Measurements from ENCODE around the gene HFE.
"Not testable (repeated sequence)": the region's sequence is repeated elsewhere in the genome, so short reads cannot be mapped to it uniquely, and the experiment has no call there.

HFE gene

DNA sequence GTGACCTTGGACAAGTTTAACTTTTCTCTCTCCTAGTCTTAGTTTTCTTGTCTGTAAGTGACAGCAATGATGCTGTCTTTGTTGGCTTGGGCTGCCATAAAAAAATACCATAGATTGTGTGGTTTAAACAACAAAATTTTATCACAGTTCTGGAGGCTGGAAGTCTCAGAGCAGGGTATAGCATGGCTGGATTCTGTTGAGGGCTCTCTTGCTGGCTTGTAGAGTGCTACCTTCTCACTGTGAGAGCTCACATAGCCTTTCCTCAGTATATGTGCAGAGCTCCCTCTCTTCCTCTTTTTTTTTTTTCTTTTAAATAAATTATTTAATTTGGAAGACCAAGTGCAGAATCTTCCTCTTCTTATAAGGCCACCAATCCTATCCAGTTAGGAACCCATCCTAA lies 26.3 kb downstream of the HFE start:
- DNase-seq (ENCODE audit: low read depth, low spot score) = no peak
- no peaks in the 10 kb centered on the region for H3K36me3 ChIP-seq (ENCODE audit: control insufficient read depth, insufficient read depth, low read length)
- H3K27me3 ChIP-seq (ENCODE audit: control insufficient read depth, insufficient read depth, low read length) = no peaks in the 10 kb centered on the region
- no peaks in the 10 kb centered on the region for H3K9me3 ChIP-seq (ENCODE audit: control insufficient read depth, insufficient read depth, low read length)
- H3K4me1 ChIP-seq (ENCODE audit: control insufficient read depth, insufficient read depth, low read length) = no peaks in the 10 kb centered on the region
- H3K27ac ChIP-seq (ENCODE audit: low read length) = no peak overlapping the region
- no peak overlapping the region for H3K4me3 ChIP-seq (ENCODE audit: low read length)

GRCh38 chr6:26115226-26115625 lies 28.0 kb downstream of the HFE start:
- no peaks in the 10 kb centered on the region for H3K9me3 ChIP-seq (ENCODE audit: control insufficient read depth, insufficient read depth, low read length)
- no CpG with 5 or more reads among the region's 5 CpGs for WGBS (ENCODE audit: insufficient coverage, insufficient read length)
- DNase-seq (ENCODE audit: low read depth, low spot score) = no peak
- no peak overlapping the region for H3K27ac ChIP-seq (ENCODE audit: low read length)
- no peaks in the 10 kb centered on the region for H3K36me3 ChIP-seq (ENCODE audit: control insufficient read depth, insufficient read depth, low read length)
- no peak overlapping the region for H3K4me3 ChIP-seq (ENCODE audit: low read length)
- H3K4me1 ChIP-seq (ENCODE audit: control insufficient read depth, insufficient read depth, low read length) = no peaks in the 10 kb centered on the region
- H3K27me3 ChIP-seq (ENCODE audit: control insufficient read depth, insufficient read depth, low read length) = no peaks in the 10 kb centered on the region

- no peak for DNase-seq (ENCODE audit: low read depth, low spot score)
- Histone ChIP-seq H3K27ac (ENCODE audit: low read length) (no peak overlapping the region), H3K4me1 (ENCODE audit: control insufficient read depth, insufficient read depth, low read length) (no peaks in the 10 kb centered on the region), H3K4me3 (ENCODE audit: low read length) (no peak overlapping the region), H3K36me3 (ENCODE audit: control insufficient read depth, insufficient read depth, low read length) (no peaks in the 10 kb centered on the region), H3K9me3 (ENCODE audit: control insufficient read depth, insufficient read depth, low read length) (no peaks in the 10 kb centered on the region), H3K27me3 (ENCODE audit: control insufficient read depth, insufficient read depth, low read length) (no peaks in the 10 kb centered on the region)
- no CpG with 5 or more reads among the region's 4 CpGs for WGBS (ENCODE audit: insufficient coverage, insufficient read length)
Observed at GRCh38 chr6:26116267-26116666, 29.0 kb downstream of the HFE start.

DNA sequence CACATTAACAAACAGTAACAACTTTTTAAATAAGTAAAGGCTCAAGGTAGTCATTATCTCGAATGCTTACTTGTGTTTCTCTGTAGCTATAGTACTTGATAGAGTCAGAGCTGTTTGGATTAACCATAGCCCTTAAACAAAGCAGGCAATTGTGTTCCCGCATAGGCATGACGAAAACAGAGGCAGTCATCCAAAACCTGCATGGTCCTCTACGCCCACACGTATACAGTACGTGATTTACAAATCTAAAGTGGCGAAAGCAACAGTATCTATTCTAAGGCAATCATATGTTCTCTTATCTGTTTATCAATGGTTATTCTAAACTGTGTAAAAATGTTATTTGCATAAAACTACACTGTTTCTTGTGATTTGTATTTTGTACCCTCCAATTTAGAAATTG lies 31.8 kb downstream of the HFE start:
- WGBS (ENCODE audit: insufficient coverage, insufficient read length) = no CpG with 5 or more reads among the region's 7 CpGs

DNA sequence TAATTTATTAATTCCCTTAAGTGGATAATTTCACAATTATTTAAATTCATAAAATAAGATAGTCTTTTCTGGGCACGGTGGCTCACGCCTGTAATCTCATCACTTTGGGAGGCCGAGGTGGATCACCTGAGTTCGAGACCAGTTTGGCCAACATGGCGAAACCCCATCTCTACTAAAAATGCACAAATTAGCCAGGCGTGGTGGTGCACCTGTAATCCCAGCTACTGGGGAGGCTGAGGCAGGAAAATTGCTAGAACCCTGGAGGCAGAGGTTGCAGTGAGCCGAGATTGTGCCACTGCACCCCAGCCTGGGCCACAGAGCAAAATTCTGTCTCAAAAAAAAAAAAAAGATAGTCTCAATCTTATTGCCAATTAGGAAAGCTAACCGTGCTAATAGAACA lies 32.9 kb downstream of the HFE start:
- H3K36me3 ChIP-seq (ENCODE audit: control insufficient read depth, insufficient read depth, low read length); H3K27me3 ChIP-seq (ENCODE audit: control insufficient read depth, insufficient read depth, low read length); DNase-seq (ENCODE audit: low read depth, low spot score); H3K27ac ChIP-seq (ENCODE audit: low read length); H3K4me1 ChIP-seq (ENCODE audit: control insufficient read depth, insufficient read depth, low read length); H3K4me3 ChIP-seq (ENCODE audit: low read length); H3K9me3 ChIP-seq (ENCODE audit: control insufficient read depth, insufficient read depth, low read length): not testable (repeated sequence)
- no CpG with 5 or more reads among the region's 8 CpGs for WGBS (ENCODE audit: insufficient coverage, insufficient read length)

More for the DNA sequence above, 31.8 kb downstream of the HFE start:
- Histone ChIP-seq H3K9me3 (ENCODE audit: control insufficient read depth, insufficient read depth, low read length) (no peaks in the 10 kb centered on the region), H3K4me3 (ENCODE audit: low read length) (no peak overlapping the region), H3K36me3 (ENCODE audit: control insufficient read depth, insufficient read depth, low read length) (no peaks in the 10 kb centered on the region), H3K27me3 (ENCODE audit: control insufficient read depth, insufficient read depth, low read length) (no peaks in the 10 kb centered on the region), H3K27ac (ENCODE audit: low read length) (no peak overlapping the region), H3K4me1 (ENCODE audit: control insufficient read depth, insufficient read depth, low read length) (no peaks in the 10 kb centered on the region)
- DNase-seq (ENCODE audit: low read depth, low spot score) = no peak

DNA sequence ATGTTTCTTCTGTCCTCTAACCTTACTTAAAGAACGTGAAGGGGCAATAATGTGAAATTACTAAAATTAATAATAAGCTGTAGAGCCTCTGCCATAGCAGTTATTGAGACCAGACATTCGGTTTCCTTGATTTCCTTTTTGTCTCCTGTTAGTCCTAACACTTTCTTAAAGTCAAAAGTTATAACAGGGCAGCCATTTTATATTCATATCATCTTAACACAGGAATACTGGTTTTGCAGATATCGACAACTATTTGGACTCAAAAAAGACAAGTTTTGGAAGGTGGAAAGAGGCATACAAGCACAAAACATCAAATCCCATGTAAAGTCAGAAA lies 33.5 kb downstream of the HFE start:
- H3K27me3 ChIP-seq (ENCODE audit: control insufficient read depth, insufficient read depth, low read length) = no peaks in the 10 kb centered on the region
- no CpG with 5 or more reads among the region's 3 CpGs for WGBS (ENCODE audit: insufficient coverage, insufficient read length)
- H3K9me3 ChIP-seq (ENCODE audit: control insufficient read depth, insufficient read depth, low read length) = no peaks in the 10 kb centered on the region
- no peaks in the 10 kb centered on the region for H3K36me3 ChIP-seq (ENCODE audit: control insufficient read depth, insufficient read depth, low read length)
- no peak overlapping the region for H3K27ac ChIP-seq (ENCODE audit: low read length)
- H3K4me3 ChIP-seq (ENCODE audit: low read length) = no peak overlapping the region
- no peak for DNase-seq (ENCODE audit: low read depth, low spot score)
- no peaks in the 10 kb centered on the region for H3K4me1 ChIP-seq (ENCODE audit: control insufficient read depth, insufficient read depth, low read length)

DNA sequence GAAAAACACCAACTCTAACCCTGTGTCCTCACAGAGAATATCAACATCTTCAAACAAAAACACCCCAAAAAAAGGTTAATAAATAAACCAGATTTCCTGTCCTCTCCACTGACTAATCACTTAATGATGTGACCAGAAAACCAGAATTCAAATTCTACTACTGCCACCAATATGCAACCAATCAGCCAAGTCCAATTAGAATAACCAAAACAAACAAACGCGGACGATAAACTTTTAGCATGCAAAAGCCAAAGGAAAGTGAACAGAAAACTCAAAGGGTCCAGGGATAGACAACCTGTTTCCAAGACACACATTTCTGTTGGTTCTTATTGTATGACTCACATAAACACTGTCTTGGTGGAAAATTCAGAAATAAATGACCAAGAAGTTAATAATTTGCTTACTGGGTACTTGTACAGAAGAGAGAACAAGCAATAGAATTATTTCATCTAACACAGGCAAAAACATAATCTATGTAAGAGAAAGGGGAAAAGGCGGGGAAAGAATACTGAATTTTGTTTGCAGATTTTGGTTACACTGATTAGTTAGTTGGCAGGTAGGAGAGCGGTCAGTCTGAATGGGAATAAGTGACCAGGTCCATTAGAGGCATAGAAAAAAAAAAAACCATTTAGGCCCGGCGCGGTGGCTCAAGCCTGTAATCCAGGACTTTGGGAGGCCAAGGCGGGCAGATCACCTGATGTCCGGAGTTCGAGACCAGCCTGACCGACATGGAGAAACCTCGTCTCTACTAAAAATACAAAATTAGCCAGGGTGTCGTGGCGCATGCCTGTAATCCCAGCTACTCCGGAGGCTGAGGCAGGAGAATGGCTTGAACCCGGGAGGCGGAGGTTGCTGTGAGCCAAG lies 34.1 kb downstream of the HFE start:
- WGBS (ENCODE audit: insufficient coverage, insufficient read length) = no CpG with 5 or more reads among the region's 18 CpGs
- no peak for DNase-seq (ENCODE audit: low read depth, low spot score)
- no peaks in the 10 kb centered on the region for H3K9me3 ChIP-seq (ENCODE audit: control insufficient read depth, insufficient read depth, low read length)
- H3K27ac ChIP-seq (ENCODE audit: low read length) = no peak overlapping the region
- no peaks in the 10 kb centered on the region for H3K27me3 ChIP-seq (ENCODE audit: control insufficient read depth, insufficient read depth, low read length)
- H3K4me1 ChIP-seq (ENCODE audit: control insufficient read depth, insufficient read depth, low read length) = no peaks in the 10 kb centered on the region
- no peak overlapping the region for H3K4me3 ChIP-seq (ENCODE audit: low read length)
- no peaks in the 10 kb centered on the region for H3K36me3 ChIP-seq (ENCODE audit: control insufficient read depth, insufficient read depth, low read length)

- Histone ChIP-seq H3K27ac (ENCODE audit: low read length) (no peak overlapping the region), H3K36me3 (ENCODE audit: control insufficient read depth, insufficient read depth, low read length) (no peaks in the 10 kb centered on the region), H3K4me1 (ENCODE audit: control insufficient read depth, insufficient read depth, low read length) (no peaks in the 10 kb centered on the region), H3K27me3 (ENCODE audit: control insufficient read depth, insufficient read depth, low read length) (no peaks in the 10 kb centered on the region), H3K9me3 (ENCODE audit: control insufficient read depth, insufficient read depth, low read length) (no peaks in the 10 kb centered on the region), H3K4me3 (ENCODE audit: low read length) (no peak overlapping the region)
- DNase-seq (ENCODE audit: low read depth, low spot score) = no peak
- no CpG with 5 or more reads among the region's 4 CpGs for WGBS (ENCODE audit: insufficient coverage, insufficient read length)
Observed at GRCh38 chr6:26122005-26122388, 34.8 kb downstream of the HFE start.

GRCh38 chr6:26122402-26122792 lies 35.2 kb downstream of the HFE start:
- no peak overlapping the region for H3K27ac ChIP-seq (ENCODE audit: low read length)
- no peaks in the 10 kb centered on the region for H3K9me3 ChIP-seq (ENCODE audit: control insufficient read depth, insufficient read depth, low read length)
- no CpG with 5 or more reads among the region's 6 CpGs for WGBS (ENCODE audit: insufficient coverage, insufficient read length)
- H3K4me1 ChIP-seq (ENCODE audit: control insufficient read depth, insufficient read depth, low read length) = no peaks in the 10 kb centered on the region
- no peak for DNase-seq (ENCODE audit: low read depth, low spot score)
- no peaks in the 10 kb centered on the region for H3K27me3 ChIP-seq (ENCODE audit: control insufficient read depth, insufficient read depth, low read length)
- H3K36me3 ChIP-seq (ENCODE audit: control insufficient read depth, insufficient read depth, low read length) = no peaks in the 10 kb centered on the region
- H3K4me3 ChIP-seq (ENCODE audit: low read length) = peak overlapping the region; percentile 52; the same call in 1 of the 2 replicates

GRCh38 chr6:26122793-26123674 lies 35.8 kb downstream of the HFE start:
- no peaks in the 10 kb centered on the region for H3K4me1 ChIP-seq (ENCODE audit: control insufficient read depth, insufficient read depth, low read length)
- peak overlapping the region; percentile 52 for H3K4me3 ChIP-seq (ENCODE audit: low read length)
- no peaks in the 10 kb centered on the region for H3K36me3 ChIP-seq (ENCODE audit: control insufficient read depth, insufficient read depth, low read length)
- H3K27ac ChIP-seq (ENCODE audit: low read length) = peak overlapping the region; percentile 3
- WGBS (ENCODE audit: insufficient coverage, insufficient read length) = no CpG with 5 or more reads among the region's 38 CpGs
- DNase-seq (ENCODE audit: low read depth, low spot score) = peak; percentile 97
- H3K27me3 ChIP-seq (ENCODE audit: control insufficient read depth, insufficient read depth, low read length) = no peaks in the 10 kb centered on the region
- H3K9me3 ChIP-seq (ENCODE audit: control insufficient read depth, insufficient read depth, low read length) = no peaks in the 10 kb centered on the region

- Histone ChIP-seq H3K27ac (ENCODE audit: low read length) (peak overlapping the region; percentile 3), H3K4me3 (ENCODE audit: low read length) (peak overlapping the region; percentile 52), H3K36me3 (ENCODE audit: control insufficient read depth, insufficient read depth, low read length) (no peaks in the 10 kb centered on the region), H3K27me3 (ENCODE audit: control insufficient read depth, insufficient read depth, low read length) (no peaks in the 10 kb centered on the region), H3K9me3 (ENCODE audit: control insufficient read depth, insufficient read depth, low read length) (no peaks in the 10 kb centered on the region), H3K4me1 (ENCODE audit: control insufficient read depth, insufficient read depth, low read length) (no peaks in the 10 kb centered on the region)
- WGBS (ENCODE audit: insufficient coverage, insufficient read length) = no CpG with 5 or more reads among the region's 16 CpGs
- DNase-seq (ENCODE audit: low read depth, low spot score) = no peak
Observed at GRCh38 chr6:26123675-26123946, 36.4 kb downstream of the HFE start.
